Activated CD4-positive, alpha-beta T cell treated with anti-CD3 and anti-CD28 coated beads for 36 hours (primary cell): Measurements from ENCODE around the gene RAPH1. TPM values are rescaled to one million over a fixed set of nuclear protein-coding genes. Genes with fewer than 3 reads are reported as not detected.

ENCODE experiments used
- total RNA-seq, 2 experiments: library from RNA; stranded (reverse); gene quantifications; one replicate each; pipeline ENCODE4 v1.2.3, GENCODE V29; 2021

The RAPH1 gene
- total RNA-seq, 2 experiments from 2014 or later = 8.5 to 9.9 TPM

Other genes with a start within 250 kb of the RAPH1 start
- 10 to 100 TPM; 40.6 to 57.6 TPM for gene ABI2, start 206.9 kb downstream of the RAPH1 start, total RNA-seq
- 100 to 1,000 TPM; 175 TPM for gene CD28, start 171.3 kb upstream of the RAPH1 start, total RNA-seq